ENCODE data around the gene FYN.

FYN gene

GRCh38 chr6:111750753-111751673 is 122.2 kb downstream of the FYN start:
- intact Hi-C loops (cut with DNase I; ENCODE audit: low total_unique reads): no loop called here
- H3K4me1 ChIP-seq: no peaks in the 10 kb centered on the region
- no peaks in the 10 kb centered on the region for H3K27me3 ChIP-seq
- no peak for DNase-seq
- no peaks in the 10 kb centered on the region for H3K9me3 ChIP-seq
- no peak overlapping the region for H3K4me3 ChIP-seq
- no peak overlapping the region for H3K27ac ChIP-seq
- no peaks in the 10 kb centered on the region for H3K36me3 ChIP-seq
- TF ChIP-seq, protein P1, sequence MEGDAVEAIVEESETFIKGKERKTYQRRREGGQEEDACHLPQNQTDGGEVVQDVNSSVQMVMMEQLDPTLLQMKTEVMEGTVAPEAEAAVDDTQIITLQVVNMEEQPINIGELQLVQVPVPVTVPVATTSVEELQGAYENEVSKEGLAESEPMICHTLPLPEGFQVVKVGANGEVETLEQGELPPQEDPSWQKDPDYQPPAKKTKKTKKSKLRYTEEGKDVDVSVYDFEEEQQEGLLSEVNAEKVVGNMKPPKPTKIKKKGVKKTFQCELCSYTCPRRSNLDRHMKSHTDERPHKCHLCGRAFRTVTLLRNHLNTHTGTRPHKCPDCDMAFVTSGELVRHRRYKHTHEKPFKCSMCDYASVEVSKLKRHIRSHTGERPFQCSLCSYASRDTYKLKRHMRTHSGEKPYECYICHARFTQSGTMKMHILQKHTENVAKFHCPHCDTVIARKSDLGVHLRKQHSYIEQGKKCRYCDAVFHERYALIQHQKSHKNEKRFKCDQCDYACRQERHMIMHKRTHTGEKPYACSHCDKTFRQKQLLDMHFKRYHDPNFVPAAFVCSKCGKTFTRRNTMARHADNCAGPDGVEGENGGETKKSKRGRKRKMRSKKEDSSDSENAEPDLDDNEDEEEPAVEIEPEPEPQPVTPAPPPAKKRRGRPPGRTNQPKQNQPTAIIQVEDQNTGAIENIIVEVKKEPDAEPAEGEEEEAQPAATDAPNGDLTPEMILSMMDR (IDR thresholded peaks at IDR 0.05): no peak

DNA sequence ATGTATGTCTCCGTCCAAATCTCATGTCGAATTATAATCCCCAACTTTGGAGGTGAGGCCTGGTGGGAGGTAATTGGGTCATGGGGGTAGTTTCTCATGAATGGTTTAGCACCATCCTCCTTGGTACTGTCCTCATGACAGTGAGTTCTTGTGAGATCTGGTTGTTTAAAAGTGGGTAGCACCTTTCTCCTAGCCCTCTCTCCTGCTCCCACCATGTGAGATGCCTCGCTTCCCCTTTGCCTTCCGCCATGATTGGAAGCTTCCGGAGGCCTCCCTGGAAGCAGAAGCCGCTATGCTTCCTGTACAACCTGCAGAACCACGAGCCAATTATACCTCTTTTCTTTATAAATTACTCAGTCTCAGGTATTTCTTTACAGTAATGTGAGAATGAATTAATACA is 123.1 kb downstream of the FYN start:
- intact Hi-C loops (cut with DNase I; ENCODE audit: low total_unique reads): no loop called here
- no peak for DNase-seq
- no peak overlapping the region for H3K4me3 ChIP-seq
- H3K9me3 ChIP-seq: no peaks in the 10 kb centered on the region
- H3K36me3 ChIP-seq: no peaks in the 10 kb centered on the region
- TF ChIP-seq, protein P1 (IDR thresholded peaks at IDR 0.05): no peak
- H3K27me3 ChIP-seq: no peaks in the 10 kb centered on the region
- H3K27ac ChIP-seq: no peak overlapping the region
- no peaks in the 10 kb centered on the region for H3K4me1 ChIP-seq

DNA sequence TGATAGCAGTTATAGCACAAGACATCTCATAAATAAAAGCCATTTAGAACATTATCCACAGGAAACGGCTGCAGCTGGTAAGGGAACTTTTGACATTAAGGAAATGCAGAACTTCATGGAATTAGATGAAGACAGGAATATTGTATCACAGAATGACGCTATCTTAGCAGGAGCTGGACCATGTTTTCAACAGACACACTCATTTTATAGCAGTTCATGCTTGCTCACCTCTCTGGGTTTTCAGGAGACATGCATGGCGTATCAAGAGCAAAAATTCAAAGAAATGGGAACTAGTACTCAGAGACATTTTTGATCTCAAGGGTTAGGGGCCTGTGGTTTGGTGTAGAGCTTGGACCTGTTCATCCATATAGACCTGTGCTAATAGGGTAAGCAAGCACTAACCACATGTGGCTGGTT is 125.0 kb downstream of the FYN start:
- H3K4me3 ChIP-seq: no peak overlapping the region
- H3K27me3 ChIP-seq: no peaks in the 10 kb centered on the region
- no peaks in the 10 kb centered on the region for H3K9me3 ChIP-seq
- H3K27ac ChIP-seq: no peak overlapping the region
- TF ChIP-seq, protein P1 (IDR thresholded peaks at IDR 0.05): no peak
- DNase-seq: no peak
- intact Hi-C loops (cut with DNase I; ENCODE audit: low total_unique reads): no loop called here
- no peaks in the 10 kb centered on the region for H3K36me3 ChIP-seq
- peaks cover 0 to 5% (median 2%) of the 10 kb centered on the region in 4 donors for H3K4me1 ChIP-seq

- no peak overlapping the region for H3K27ac ChIP-seq
Observed at GRCh38 chr6:111747829-111748228, 125.4 kb downstream of the FYN start.

DNA sequence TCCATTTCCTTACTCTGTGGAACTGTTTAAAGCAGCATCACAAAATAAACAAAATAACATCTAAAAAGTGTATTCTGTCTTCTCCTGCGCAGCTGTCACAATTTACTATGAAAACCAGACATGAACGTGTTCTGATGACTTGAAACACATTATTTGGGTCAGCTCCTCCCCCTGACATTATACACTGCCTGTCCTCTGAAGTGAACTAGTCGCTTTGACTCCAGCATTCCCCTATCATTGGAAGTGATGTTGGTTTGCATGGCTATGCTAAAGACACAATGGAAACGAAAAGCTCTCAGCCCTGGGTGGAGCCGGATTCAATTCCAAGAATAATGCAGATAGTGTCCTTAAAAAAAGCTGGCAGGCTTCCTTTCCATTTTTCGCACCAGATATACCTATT is 125.9 kb downstream of the FYN start:
- no peak overlapping the region for H3K4me3 ChIP-seq
- intact Hi-C loops (cut with DNase I; ENCODE audit: low total_unique reads): no loop called here
- no peaks in the 10 kb centered on the region for H3K27me3 ChIP-seq
- H3K36me3 ChIP-seq: no peaks in the 10 kb centered on the region
- TF ChIP-seq, protein P1 (IDR thresholded peaks at IDR 0.05): no peak
- no peaks in the 10 kb centered on the region for H3K9me3 ChIP-seq
- H3K4me1 ChIP-seq: peaks cover 0 to 5% (median 2%) of the 10 kb centered on the region in 4 donors
- no peak overlapping the region for H3K27ac ChIP-seq
- DNase-seq: no peak

More at GRCh38 chr6:111747829-111748228, 125.4 kb downstream of the FYN start:
- Histone ChIP-seq H3K27me3 (no peaks in the 10 kb centered on the region), H3K36me3 (no peaks in the 10 kb centered on the region), H3K9me3 (no peaks in the 10 kb centered on the region), H3K4me1 (peaks cover 0 to 5% (median 2%) of the 10 kb centered on the region in 4 donors), H3K4me3 (no peak overlapping the region)
- intact Hi-C loops (cut with DNase I; ENCODE audit: low total_unique reads): no loop called here
- DNase-seq: no peak
- TF ChIP-seq, protein P1 (IDR thresholded peaks at IDR 0.05): no peak
